ENCODE measurements around the gene PRKCB. TPM values are rescaled to one million over a fixed set of nuclear protein-coding genes. Genes with fewer than 3 reads are reported as not detected.
A peak's percentile ranks its signal among the peaks of the same experiment; 100 is the strongest.

Gene PRKCB
- total and polyA plus RNA-seq, 2 of the 8 experiments (the other 6 are each of a cell fraction or from before 2014, with no cell fraction given), result 7.1 to 12.1 TPM

- TF ChIP-seq CTCF (IDR thresholded peaks at IDR 0.05; ENCODE audit: control extremely low read depth in 1 of 3, insufficient read depth in 1 of 3, low read depth in 1 of 3, low read length in 3 of 3) (no peak), YY1 (IDR thresholded peaks at IDR 0.05; ENCODE audit: low read depth, low read length) (no peak), CHD2 (IDR thresholded peaks at IDR 0.05; ENCODE audit: low read length) (no peak), BCL11A (IDR thresholded peaks at IDR 0.05; ENCODE audit: low read depth in 2 of 2, low read length in 2 of 2) (no peak), JUN (IDR thresholded peaks at IDR 0.05; ENCODE audit: low read depth, low read length) (no peak), RAD21 (IDR thresholded peaks at IDR 0.05 in 1 of 2, conservative IDR thresholded peaks at IDR 0.05 in 1 of 2; ENCODE audit: low read depth in 2 of 2, low read length in 2 of 2) (peak in 1 of 2 experiments; percentile 33; a peak in 2 of 4 replicates), KDM5A (IDR thresholded peaks at IDR 0.05; ENCODE audit: low read length) (no peak), SIX5 (IDR thresholded peaks at IDR 0.05; ENCODE audit: low read depth, low read length) (no peak), GABPA (IDR thresholded peaks at IDR 0.05; ENCODE audit: borderline replicate concordance, insufficient read depth, low read length) (no peak), ZNF274 (IDR thresholded peaks at IDR 0.05; ENCODE audit: borderline replicate concordance, extremely low read depth, low read length) (no peak), SP1 (IDR thresholded peaks at IDR 0.05; ENCODE audit: low read depth, low read length) (peak; percentile 69), HDAC2 (IDR thresholded peaks at IDR 0.05; ENCODE audit: borderline replicate concordance in 1 of 2, low read depth in 2 of 2, low read length in 2 of 2) (no peak), E2F6 (IDR thresholded peaks at IDR 0.05) (no peak), CEBPB (IDR thresholded peaks at IDR 0.05; ENCODE audit: low read depth, low read length) (no peak)
Measured at GRCh38 chr16:24138024-24138423, 302.2 kb downstream of the PRKCB start (continued).
